Testis (tissue), 3 donors: ENCODE data around the gene SCEL. TPM values are rescaled to one million over a fixed set of nuclear protein-coding genes. Genes with fewer than 3 reads are reported as not detected.

Experiments
- DNase-seq: peaks from one replicate; pipeline ENCODE4 v3.0.0-alpha.2; 2019
- H3K27ac ChIP-seq, 2 donors: fragments of 200-600 bp; sonication (generic); one replicate each; pipeline ENCODE4 v1.5.1; 2019
- H3K27me3 ChIP-seq: fragments of 200-600 bp; sonication (generic); one replicate; pipeline ENCODE4 v1.5.1; 2019
- H3K36me3 ChIP-seq: fragments of 200-600 bp; sonication (generic); one replicate; pipeline ENCODE4 v1.5.1; 2017; ENCODE audit warnings: low read depth; ENCODE audit errors: missing control alignments
- H3K4me1 ChIP-seq: fragments of 200-600 bp; sonication (generic); one replicate; pipeline ENCODE4 v1.5.1; 2019
- H3K4me3 ChIP-seq, 2 donors: fragments of 200-600 bp; sonication (generic); one replicate each; pipeline ENCODE4 v1.5.1; 2017 to 2019
- H3K9me3 ChIP-seq: fragments of 200-600 bp; sonication (generic); one replicate; pipeline ENCODE4 v1.5.1; 2017
- POLR2A ChIP-seq: fragments of 450-650 bp; IDR thresholded peaks from one replicate; pipeline ENCODE4 v1.6.1; 2017; ENCODE audit warnings: antibody characterized with exemption, mild to moderate bottlenecking, moderate library complexity
- WGBS, 2 donors: methylation state at CpG; one replicate each; pipeline ENCODE4 v1.1.5; 2018; 5-methylcytosine and 5-hydroxymethylcytosine counted together
- intact Hi-C: fragments of 100-400 bp; cut with DNase I; formaldehyde crosslinking; loops from one replicate; pipeline ENCODE4 v1.15.1; 2023; ENCODE audit warnings: low total_unique reads
- polyA plus RNA-seq: library from polyadenylated mRNA; stranded (reverse); fragments of 350-450 nt; fragmentation: Illumina TruSeq; extraction: RNeasy Lipid Tissue Mini Kit (QIAGEN cat#74804); gene quantifications from one replicate; pipeline ENCODE4 v1.2.3, GENCODE V29; 2014; ENCODE audit warnings: low read depth, low replicate concordance; ENCODE audit not compliant: insufficient read depth
- total RNA-seq, 2 donors: library from RNA; depleted of rRNA; stranded (reverse); fragments of >200 nt; gene quantifications; one replicate each; pipeline ENCODE4 v1.2.3, GENCODE V29; 2016
- TF ChIP-seq, protein P1 (sequence below), 3 experiments: fragments of 450-650 bp in 2 of 3; fragments of 200-600 bp in 1 of 3; sonication (generic) in 1 of 3; IDR thresholded peaks; one replicate each; pipeline ENCODE4 v1.5.1; 2016 to 2019; ENCODE audit warnings: antibody characterized with exemption in 3 of 3, mild to moderate bottlenecking in 2 of 3, moderate library complexity in 1 of 3

The SCEL gene
- total and polyA plus RNA-seq, 3 donors from 2014 or later, result 2.5 to 3.5 (median 2.5) TPM

DNA sequence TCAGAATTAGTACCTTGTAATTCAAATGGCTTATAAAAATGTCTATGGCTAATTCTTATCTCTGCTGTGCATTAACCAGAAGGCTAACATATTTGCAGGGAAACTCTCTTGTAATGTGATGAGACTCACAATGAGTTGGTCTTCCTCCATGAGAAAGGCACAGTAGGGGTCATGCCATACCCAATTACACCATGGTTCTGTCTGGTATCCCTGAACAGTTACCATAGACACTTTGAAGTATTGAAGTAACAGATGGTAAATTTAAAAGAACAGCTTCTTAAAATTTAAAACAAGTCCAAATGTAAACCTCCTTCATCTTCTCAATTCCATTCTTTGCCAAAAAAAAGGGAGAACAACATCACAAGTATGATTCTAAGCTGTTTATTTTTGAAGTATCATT lies 139.3 kb downstream of the SCEL start:
- intact Hi-C loops, result no loop called here
- H3K27me3 ChIP-seq, result no peaks in the 10 kb centered on the region
- no peak overlapping the region for H3K27ac ChIP-seq
- DNase-seq, result no peak
- H3K36me3 ChIP-seq, result no peaks in the 10 kb centered on the region
- H3K4me1 ChIP-seq, result no peaks in the 10 kb centered on the region
- H3K4me3 ChIP-seq, result no peak overlapping the region
- TF ChIP-seq, protein P1, sequence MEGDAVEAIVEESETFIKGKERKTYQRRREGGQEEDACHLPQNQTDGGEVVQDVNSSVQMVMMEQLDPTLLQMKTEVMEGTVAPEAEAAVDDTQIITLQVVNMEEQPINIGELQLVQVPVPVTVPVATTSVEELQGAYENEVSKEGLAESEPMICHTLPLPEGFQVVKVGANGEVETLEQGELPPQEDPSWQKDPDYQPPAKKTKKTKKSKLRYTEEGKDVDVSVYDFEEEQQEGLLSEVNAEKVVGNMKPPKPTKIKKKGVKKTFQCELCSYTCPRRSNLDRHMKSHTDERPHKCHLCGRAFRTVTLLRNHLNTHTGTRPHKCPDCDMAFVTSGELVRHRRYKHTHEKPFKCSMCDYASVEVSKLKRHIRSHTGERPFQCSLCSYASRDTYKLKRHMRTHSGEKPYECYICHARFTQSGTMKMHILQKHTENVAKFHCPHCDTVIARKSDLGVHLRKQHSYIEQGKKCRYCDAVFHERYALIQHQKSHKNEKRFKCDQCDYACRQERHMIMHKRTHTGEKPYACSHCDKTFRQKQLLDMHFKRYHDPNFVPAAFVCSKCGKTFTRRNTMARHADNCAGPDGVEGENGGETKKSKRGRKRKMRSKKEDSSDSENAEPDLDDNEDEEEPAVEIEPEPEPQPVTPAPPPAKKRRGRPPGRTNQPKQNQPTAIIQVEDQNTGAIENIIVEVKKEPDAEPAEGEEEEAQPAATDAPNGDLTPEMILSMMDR (IDR thresholded peaks at IDR 0.05), result no peak
- TF ChIP-seq POLR2A, result no peak
- no peaks in the 10 kb centered on the region for H3K9me3 ChIP-seq

DNA sequence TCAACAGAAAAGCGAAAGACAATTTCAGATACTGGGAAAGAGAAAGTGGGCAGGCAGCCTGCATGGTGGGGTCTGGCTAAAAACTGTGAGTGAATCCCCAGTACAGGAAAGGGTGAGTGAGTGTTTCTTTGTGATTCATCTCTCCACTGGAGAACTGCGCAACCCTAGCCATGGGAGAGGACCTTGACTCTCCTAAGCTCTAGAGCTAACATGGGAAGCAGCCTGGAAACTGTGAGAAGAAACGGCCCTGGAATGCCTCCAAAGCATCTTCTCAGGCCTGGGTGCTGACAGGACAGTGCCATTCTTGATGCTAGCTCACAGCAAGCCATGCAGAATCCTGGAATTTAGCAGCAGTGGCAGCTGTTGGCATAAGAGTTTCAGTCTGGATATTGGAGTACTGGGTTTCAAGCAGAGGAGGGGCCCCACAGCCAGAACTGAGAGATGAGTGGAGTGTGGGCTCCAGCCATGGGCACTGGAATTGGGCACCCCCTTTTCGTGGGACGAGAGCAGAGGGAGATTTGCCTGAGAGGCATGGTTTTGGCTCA lies 143.3 kb downstream of the SCEL start:
- no peak for DNase-seq
- intact Hi-C loops, result no loop called here
- 56 to 58% methylated on average over 5 of the region's 5 CpGs for WGBS, 2 donors

DNA sequence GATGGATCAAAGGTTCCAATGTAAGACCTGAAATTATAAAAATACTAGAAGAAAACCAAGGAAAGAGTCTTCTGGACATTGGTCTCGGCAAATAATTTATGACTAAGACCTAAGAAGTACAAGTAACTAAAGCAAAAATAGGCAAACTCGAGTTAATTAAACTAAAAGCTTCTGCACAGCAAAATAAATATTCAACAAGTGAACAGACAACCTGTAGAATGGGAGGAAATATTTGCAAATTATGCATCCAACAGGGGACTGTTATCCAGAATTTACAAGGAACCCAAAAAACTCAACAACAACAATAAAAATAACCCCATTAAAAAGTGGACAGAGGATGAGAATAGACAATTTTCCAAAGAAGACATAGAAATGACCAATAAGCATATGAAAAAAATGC lies 152.3 kb downstream of the SCEL start:
- WGBS, 2 donors, result 82 to 84% methylated on average over 2 of the region's 2 CpGs
- no peak for DNase-seq
- Histone ChIP-seq H3K27me3 (no peaks in the 10 kb centered on the region), H3K4me3 (no peak overlapping the region), H3K4me1 (peaks cover 1% of the 10 kb centered on the region), H3K36me3 (no peaks in the 10 kb centered on the region), H3K27ac (no peak overlapping the region), H3K9me3 (no peaks in the 10 kb centered on the region)
- TF ChIP-seq, protein P1 (IDR thresholded peaks at IDR 0.05), result no peak
- TF ChIP-seq POLR2A, result no peak
- intact Hi-C loops, result no loop called here

More for the DNA sequence above, 143.3 kb downstream of the SCEL start:
- Histone ChIP-seq H3K4me1 (no peaks in the 10 kb centered on the region), H3K9me3 (no peaks in the 10 kb centered on the region), H3K27me3 (no peaks in the 10 kb centered on the region), H3K4me3 (no peak overlapping the region), H3K36me3 (no peaks in the 10 kb centered on the region), H3K27ac (no peak overlapping the region)
- no peak for TF ChIP-seq POLR2A
- TF ChIP-seq, protein P1 (IDR thresholded peaks at IDR 0.05), result no peak

- TF ChIP-seq POLR2A, result no peak
- TF ChIP-seq, protein P1 (IDR thresholded peaks at IDR 0.05), result no peak
- Histone ChIP-seq H3K27ac (no peak overlapping the region), H3K27me3 (no peaks in the 10 kb centered on the region), H3K4me3 (no peak overlapping the region), H3K4me1 (peaks cover 10% of the 10 kb centered on the region), H3K9me3 (no peaks in the 10 kb centered on the region), H3K36me3 (no peaks in the 10 kb centered on the region)
- DNase-seq, result no peak
- intact Hi-C loops, result no loop called here
- WGBS, 2 donors, result 55 to 60% methylated on average over 1 of the region's 1 CpG
Observed at GRCh38 chr13:77691871-77692270, 156.4 kb downstream of the SCEL start.

DNA sequence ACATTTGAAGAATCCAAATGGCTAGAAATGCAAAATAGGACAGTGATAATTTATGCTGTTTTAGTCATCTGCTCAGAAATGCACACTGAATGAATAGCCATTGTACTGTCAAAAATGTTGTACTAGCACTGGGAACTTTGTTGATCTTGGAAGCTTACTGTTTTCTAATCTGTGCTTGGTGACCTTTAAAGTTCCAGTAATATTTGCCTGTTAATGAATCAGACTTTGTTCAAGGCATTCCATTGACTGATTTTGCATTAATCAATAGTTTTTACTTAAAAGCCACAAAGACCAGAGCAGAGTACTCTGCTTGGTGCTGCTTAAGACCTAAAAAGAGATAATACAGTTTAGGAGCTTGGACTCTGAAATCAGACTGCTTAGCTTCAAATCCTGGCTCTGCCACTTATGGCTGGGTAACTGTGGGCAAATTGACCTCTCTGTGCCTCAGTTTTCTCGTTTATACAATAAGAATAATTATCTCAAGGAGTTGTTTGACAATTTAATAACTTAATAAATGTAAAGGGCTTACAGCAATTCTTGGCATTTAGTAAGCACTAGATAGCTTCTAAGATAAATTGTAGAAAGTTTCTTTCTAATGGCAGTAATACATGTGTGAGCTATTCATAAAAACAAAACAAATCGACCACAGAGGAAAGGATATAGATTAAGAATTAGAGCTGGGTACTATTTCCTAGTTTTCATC lies 157.4 kb downstream of the SCEL start:
- Histone ChIP-seq H3K36me3 (no peaks in the 10 kb centered on the region), H3K9me3 (no peaks in the 10 kb centered on the region), H3K27ac (peak overlapping the region; percentile 44 to 46), H3K4me1 (peaks cover 10% of the 10 kb centered on the region), H3K27me3 (no peaks in the 10 kb centered on the region), H3K4me3 (no peak overlapping the region)
- 54 to 57% methylated on average over 2 of the region's 2 CpGs for WGBS, 2 donors
- DNase-seq, result no peak
- intact Hi-C loops, result no loop called here
- TF ChIP-seq, protein P1 (IDR thresholded peaks at IDR 0.05), result no peak
- TF ChIP-seq POLR2A, result no peak
